ENCODE results near the gene MTERF2. TPM values are rescaled to one million over a fixed set of nuclear protein-coding genes. Genes with fewer than 3 reads are reported as not detected.
"Not testable (repeated sequence)": the region's sequence is repeated elsewhere in the genome, so short reads cannot be mapped to it uniquely, and the experiment has no call there.

Gene MTERF2
- total RNA-seq, 1 experiment from 2014 or later, result 10.7 TPM

- Histone ChIP-seq H3K4me1 (ENCODE audit: insufficient read depth, low read length) (no peaks in the 10 kb centered on the region), H3K9me3 (ENCODE audit: low read length) (no peaks in the 10 kb centered on the region), H3F3A (ENCODE audit: low read length, unreplicated experiment) (no peaks in the 10 kb centered on the region), H2AFZ (ENCODE audit: low read length) (no peak overlapping the region), H3K4me3 (ENCODE audit: low read length) (no peak overlapping the region), H3K36me3 (ENCODE audit: low read depth, low read length) (peaks cover 15% of the 10 kb centered on the region; the same call in 1 of the 2 replicates), H3K27ac (ENCODE audit: low read length) (no peak overlapping the region), H3K4me2 (ENCODE audit: low read length) (no peak overlapping the region), H4K20me1 (ENCODE audit: low read length) (no peaks in the 10 kb centered on the region), H3K9me2 (replicated peaks; ENCODE audit: low read length) (no peaks in the 10 kb centered on the region), H3K9ac (ENCODE audit: low read length) (no peak overlapping the region), H3K27me3 (ENCODE audit: low read length) (no peaks in the 10 kb centered on the region), H3K79me2 (ENCODE audit: low read length) (no peaks in the 10 kb centered on the region)
- POLR2A ChIA-PET (ENCODE audit: unreplicated experiment), result no interaction called here
- no TSS peak for BruUV-seq (replicated peaks)
- TF ChIP-seq CTCF (conservative IDR thresholded peaks at IDR 0.05; ENCODE audit: low read depth, low read length) (no peak), EZH2 (IDR thresholded peaks at IDR 0.05; ENCODE audit: low read length, unreplicated experiment) (no peak), EZH2phosphoT487 (IDR thresholded peaks at IDR 0.05; ENCODE audit: borderline replicate concordance, low read length) (no peak)
- ATAC-seq, result no peak
- CTCF ChIA-PET, result no interaction called here
- intact Hi-C loops (cut with micrococcal nuclease), result no loop called here
- no peak for DNase-seq
Measured at GRCh38 chr12:106999446-106999845, 12.5 kb upstream of the MTERF2 start.

GRCh38 chr12:106997916-106998315 lies 11.0 kb upstream of the MTERF2 start:
- Histone ChIP-seq H3K4me3 (ENCODE audit: low read length) (no peak overlapping the region), H3K9ac (ENCODE audit: low read length) (no peak overlapping the region), H3K27ac (ENCODE audit: low read length) (no peak overlapping the region), H3F3A (ENCODE audit: low read length, unreplicated experiment) (no peaks in the 10 kb centered on the region), H3K27me3 (ENCODE audit: low read length) (no peaks in the 10 kb centered on the region), H3K36me3 (ENCODE audit: low read depth, low read length) (peaks cover 15% of the 10 kb centered on the region; the same call in 1 of the 2 replicates), H4K20me1 (ENCODE audit: low read length) (no peaks in the 10 kb centered on the region), H3K4me1 (ENCODE audit: insufficient read depth, low read length) (no peaks in the 10 kb centered on the region), H3K9me3 (ENCODE audit: low read length) (no peaks in the 10 kb centered on the region), H3K79me2 (ENCODE audit: low read length) (no peaks in the 10 kb centered on the region), H3K4me2 (ENCODE audit: low read length) (no peak overlapping the region), H2AFZ (ENCODE audit: low read length) (no peak overlapping the region), H3K9me2 (replicated peaks; ENCODE audit: low read length) (no peaks in the 10 kb centered on the region)
- BruUV-seq (replicated peaks), result no TSS peak
- intact Hi-C loops (cut with micrococcal nuclease), result no loop called here
- ATAC-seq (no peak), DNase-seq (no peak)
- ChIA-PET CTCF (no interaction called here), POLR2A (ENCODE audit: unreplicated experiment) (no interaction called here)
- TF ChIP-seq CTCF (conservative IDR thresholded peaks at IDR 0.05; ENCODE audit: low read depth, low read length), result no peak
- no peak for TF ChIP-seq EZH2 (IDR thresholded peaks at IDR 0.05; ENCODE audit: low read length, unreplicated experiment)
- TF ChIP-seq EZH2phosphoT487 (IDR thresholded peaks at IDR 0.05; ENCODE audit: borderline replicate concordance, low read length), result no peak

GRCh38 chr12:106996102-106996501 lies 9.2 kb upstream of the MTERF2 start:
- POLR2A ChIA-PET (ENCODE audit: unreplicated experiment); H3K27ac ChIP-seq (ENCODE audit: low read length); H3K4me2 ChIP-seq (ENCODE audit: low read length); H2AFZ ChIP-seq (ENCODE audit: low read length); intact Hi-C loops (cut with micrococcal nuclease); H3K27me3 ChIP-seq (ENCODE audit: low read length); ATAC-seq; H3K79me2 ChIP-seq (ENCODE audit: low read length); H4K20me1 ChIP-seq (ENCODE audit: low read length); CTCF ChIA-PET; H3K9ac ChIP-seq (ENCODE audit: low read length); DNase-seq; H3K9me2 ChIP-seq (replicated peaks; ENCODE audit: low read length); H3K9me3 ChIP-seq (ENCODE audit: low read length); H3K4me3 ChIP-seq (ENCODE audit: low read length); H3F3A ChIP-seq (ENCODE audit: low read length, unreplicated experiment); H3K4me1 ChIP-seq (ENCODE audit: insufficient read depth, low read length); BruUV-seq (replicated peaks): not testable (repeated sequence)
- H3K36me3 ChIP-seq (ENCODE audit: low read depth, low read length), result peaks cover 15% of the 10 kb centered on the region; the same call in 1 of the 2 replicates
